ENCODE results near the gene UNC5CL. TPM values are rescaled to one million over a fixed set of nuclear protein-coding genes. Genes with fewer than 3 reads are reported as not detected.
A peak's percentile ranks its signal among the peaks of the same experiment; 100 is the strongest.

Gene UNC5CL
- total and polyA plus RNA-seq, 2 experiments from 2014 or later, result 0.87 to 1.2 TPM

DNA sequence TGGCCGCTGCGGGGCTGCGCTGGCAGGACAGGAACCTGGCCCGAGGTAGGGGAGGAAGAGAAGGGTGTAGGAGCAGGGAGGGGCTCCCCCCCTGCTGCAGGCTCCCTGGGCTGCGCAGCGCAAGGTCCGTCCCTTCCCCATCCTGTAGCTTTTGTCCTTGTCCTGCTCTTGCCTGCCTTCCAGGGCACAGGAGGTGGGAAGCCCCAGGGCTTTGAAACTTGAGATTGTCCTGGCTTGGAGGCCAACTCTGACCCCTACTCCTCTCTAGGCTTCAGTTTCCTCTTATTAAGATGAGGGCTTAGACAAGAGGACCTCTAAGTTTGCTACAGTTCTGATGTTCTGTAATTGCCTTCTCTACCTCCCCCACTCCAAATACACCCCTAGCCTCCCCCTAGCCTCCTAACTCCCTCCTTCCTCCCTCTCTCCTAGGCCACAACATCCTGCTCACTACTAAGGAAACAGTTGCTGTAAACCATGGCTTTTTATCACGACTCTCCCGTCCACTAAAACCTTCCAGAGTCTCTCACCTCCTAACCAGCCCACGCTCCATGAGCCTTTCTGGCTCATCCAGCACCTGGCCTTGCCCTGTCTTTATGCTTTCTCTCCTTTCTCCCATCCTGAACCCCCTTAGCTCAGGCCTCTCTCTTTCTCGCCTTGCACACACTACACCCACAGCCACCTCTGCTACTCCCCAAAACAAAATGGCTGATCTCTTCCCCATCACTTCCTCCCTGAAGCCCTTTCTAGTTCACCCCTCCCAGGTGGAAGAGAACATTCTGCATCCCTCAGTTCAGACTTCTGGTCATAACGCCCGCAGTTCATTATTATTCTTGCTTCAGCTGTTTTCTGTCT is 10.2 kb downstream of the UNC5CL start:
- no peaks in the 10 kb centered on the region for H3K79me2 ChIP-seq (replicated peaks; ENCODE audit: insufficient read depth)
- peak overlapping the region; percentile 83 for H3K4me2 ChIP-seq
- H3K4me3 ChIP-seq, result peak overlapping the region; percentile 58
- no peaks in the 10 kb centered on the region for H3F3A ChIP-seq (replicated peaks; ENCODE audit: low read depth)
- ATAC-seq (peak; percentile 51), DNase-seq (ENCODE audit: low spot score) (no peak)
- H3K27me3 ChIP-seq (ENCODE audit: insufficient read depth), result no peaks in the 10 kb centered on the region; the same call in 1 of the 2 replicates
- no peak for TF ChIP-seq CREB1 (CRISPR knock-in tag; IDR thresholded peaks at IDR 0.05; ENCODE audit: low read depth)
- TF ChIP-seq ZNF462 (CRISPR knock-in tag; IDR thresholded peaks at IDR 0.05), result no peak
- no peak for TF ChIP-seq ZNF331 (CRISPR knock-in tag; IDR thresholded peaks at IDR 0.05; ENCODE audit: low read depth)
- TF ChIP-seq, protein P1, sequence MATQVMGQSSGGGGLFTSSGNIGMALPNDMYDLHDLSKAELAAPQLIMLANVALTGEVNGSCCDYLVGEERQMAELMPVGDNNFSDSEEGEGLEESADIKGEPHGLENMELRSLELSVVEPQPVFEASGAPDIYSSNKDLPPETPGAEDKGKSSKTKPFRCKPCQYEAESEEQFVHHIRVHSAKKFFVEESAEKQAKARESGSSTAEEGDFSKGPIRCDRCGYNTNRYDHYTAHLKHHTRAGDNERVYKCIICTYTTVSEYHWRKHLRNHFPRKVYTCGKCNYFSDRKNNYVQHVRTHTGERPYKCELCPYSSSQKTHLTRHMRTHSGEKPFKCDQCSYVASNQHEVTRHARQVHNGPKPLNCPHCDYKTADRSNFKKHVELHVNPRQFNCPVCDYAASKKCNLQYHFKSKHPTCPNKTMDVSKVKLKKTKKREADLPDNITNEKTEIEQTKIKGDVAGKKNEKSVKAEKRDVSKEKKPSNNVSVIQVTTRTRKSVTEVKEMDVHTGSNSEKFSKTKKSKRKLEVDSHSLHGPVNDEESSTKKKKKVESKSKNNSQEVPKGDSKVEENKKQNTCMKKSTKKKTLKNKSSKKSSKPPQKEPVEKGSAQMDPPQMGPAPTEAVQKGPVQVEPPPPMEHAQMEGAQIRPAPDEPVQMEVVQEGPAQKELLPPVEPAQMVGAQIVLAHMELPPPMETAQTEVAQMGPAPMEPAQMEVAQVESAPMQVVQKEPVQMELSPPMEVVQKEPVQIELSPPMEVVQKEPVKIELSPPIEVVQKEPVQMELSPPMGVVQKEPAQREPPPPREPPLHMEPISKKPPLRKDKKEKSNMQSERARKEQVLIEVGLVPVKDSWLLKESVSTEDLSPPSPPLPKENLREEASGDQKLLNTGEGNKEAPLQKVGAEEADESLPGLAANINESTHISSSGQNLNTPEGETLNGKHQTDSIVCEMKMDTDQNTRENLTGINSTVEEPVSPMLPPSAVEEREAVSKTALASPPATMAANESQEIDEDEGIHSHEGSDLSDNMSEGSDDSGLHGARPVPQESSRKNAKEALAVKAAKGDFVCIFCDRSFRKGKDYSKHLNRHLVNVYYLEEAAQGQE (IDR thresholded peaks at IDR 0.05; ENCODE audit: unreplicated experiment), result no peak
- TF ChIP-seq EZH2 (IDR thresholded peaks at IDR 0.05; ENCODE audit: low read depth, unreplicated experiment), result no peak
- TF ChIP-seq NANOG (IDR thresholded peaks at IDR 0.05; ENCODE audit: borderline replicate concordance), result no peak
- TF ChIP-seq POLR2AphosphoS5 (IDR thresholded peaks at IDR 0.05; ENCODE audit: low read depth), result no peak; the same call in 1 of the 2 replicates
- TF ChIP-seq, protein P2, sequence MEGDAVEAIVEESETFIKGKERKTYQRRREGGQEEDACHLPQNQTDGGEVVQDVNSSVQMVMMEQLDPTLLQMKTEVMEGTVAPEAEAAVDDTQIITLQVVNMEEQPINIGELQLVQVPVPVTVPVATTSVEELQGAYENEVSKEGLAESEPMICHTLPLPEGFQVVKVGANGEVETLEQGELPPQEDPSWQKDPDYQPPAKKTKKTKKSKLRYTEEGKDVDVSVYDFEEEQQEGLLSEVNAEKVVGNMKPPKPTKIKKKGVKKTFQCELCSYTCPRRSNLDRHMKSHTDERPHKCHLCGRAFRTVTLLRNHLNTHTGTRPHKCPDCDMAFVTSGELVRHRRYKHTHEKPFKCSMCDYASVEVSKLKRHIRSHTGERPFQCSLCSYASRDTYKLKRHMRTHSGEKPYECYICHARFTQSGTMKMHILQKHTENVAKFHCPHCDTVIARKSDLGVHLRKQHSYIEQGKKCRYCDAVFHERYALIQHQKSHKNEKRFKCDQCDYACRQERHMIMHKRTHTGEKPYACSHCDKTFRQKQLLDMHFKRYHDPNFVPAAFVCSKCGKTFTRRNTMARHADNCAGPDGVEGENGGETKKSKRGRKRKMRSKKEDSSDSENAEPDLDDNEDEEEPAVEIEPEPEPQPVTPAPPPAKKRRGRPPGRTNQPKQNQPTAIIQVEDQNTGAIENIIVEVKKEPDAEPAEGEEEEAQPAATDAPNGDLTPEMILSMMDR (conservative IDR thresholded peaks at IDR 0.05; ENCODE audit: low read depth in 2 of 2), result no peak
- TF ChIP-seq, protein P3, sequence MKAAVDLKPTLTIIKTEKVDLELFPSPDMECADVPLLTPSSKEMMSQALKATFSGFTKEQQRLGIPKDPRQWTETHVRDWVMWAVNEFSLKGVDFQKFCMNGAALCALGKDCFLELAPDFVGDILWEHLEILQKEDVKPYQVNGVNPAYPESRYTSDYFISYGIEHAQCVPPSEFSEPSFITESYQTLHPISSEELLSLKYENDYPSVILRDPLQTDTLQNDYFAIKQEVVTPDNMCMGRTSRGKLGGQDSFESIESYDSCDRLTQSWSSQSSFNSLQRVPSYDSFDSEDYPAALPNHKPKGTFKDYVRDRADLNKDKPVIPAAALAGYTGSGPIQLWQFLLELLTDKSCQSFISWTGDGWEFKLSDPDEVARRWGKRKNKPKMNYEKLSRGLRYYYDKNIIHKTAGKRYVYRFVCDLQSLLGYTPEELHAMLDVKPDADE (IDR thresholded peaks at IDR 0.05), result no peak
- no peak for TF ChIP-seq ZNF114 (CRISPR knock-in tag; IDR thresholded peaks at IDR 0.05)
- no peak for TF ChIP-seq JUNB (IDR thresholded peaks at IDR 0.05; ENCODE audit: unreplicated experiment)
- no peak for TF ChIP-seq STAT1 (IDR thresholded peaks at IDR 0.05; ENCODE audit: unreplicated experiment)
- no peak for TF ChIP-seq EZH2phosphoT487 (IDR thresholded peaks at IDR 0.05; ENCODE audit: unreplicated experiment)
- peak overlapping the region; percentile 71 for H3K4me3 Mint-ChIP-seq
- no peaks in the 10 kb centered on the region for H4K20me1 ChIP-seq (replicated peaks; ENCODE audit: insufficient read depth)
- peaks cover 19% of the 10 kb centered on the region for H3K4me1 ChIP-seq (ENCODE audit: insufficient read depth)
- peak overlapping the region; percentile 52; the same call in 1 of the 2 replicates for H3K27ac Mint-ChIP-seq
- H3K36me3 Mint-ChIP-seq (ENCODE audit: low read depth), result no peaks in the 10 kb centered on the region; the same call in 2 of the 3 replicates
- H3K9me3 Mint-ChIP-seq, result no peaks in the 10 kb centered on the region
- no peaks in the 10 kb centered on the region for H3K36me3 ChIP-seq (ENCODE audit: insufficient read depth)
- H2AFZ ChIP-seq, result peak overlapping the region; percentile 88
- peaks cover 15% of the 10 kb centered on the region for H3K4me1 Mint-ChIP-seq
- peak overlapping the region; percentile 36; the same call in 1 of the 2 replicates for H3K27ac ChIP-seq (ENCODE audit: low read depth)
- peaks cover 15% of the 10 kb centered on the region for H3K27me3 Mint-ChIP-seq (ENCODE audit: insufficient read depth, low read depth, poor library complexity)
- H3K9me2 ChIP-seq (ENCODE audit: insufficient read depth), result no peaks in the 10 kb centered on the region

All from GM23338 (cell line).